IMR-90 (cell line): ENCODE data around the gene WEE2. TPM values are rescaled to one million over a fixed set of nuclear protein-coding genes. Genes with fewer than 3 reads are reported as not detected.
A peak's percentile ranks its signal among the peaks of the same experiment; 100 is the strongest.

Experiments used
- ATAC-seq: fragments of 200-7000 bp; cut with Tn5 transposase; 2 replicates; pipeline ENCODE4 v1.9.1; 2020; ENCODE audit warnings: low read depth, mild to moderate bottlenecking, moderate library complexity
- BruUV-seq: library from RNA; stranded (reverse); fragments of 400-500 nt; replicated peaks from 2 replicates; lab custom pipeline; 2021; lab: Mats Ljungman, UMichigan
- CTCF ChIA-PET: fragments of 300-600 bp; formaldehyde crosslinking; extraction: SDS; loops from one replicate; lab custom pipeline; 2021; ENCODE audit warnings: antibody characterized with exemption; lab: Yijun Ruan, JAX
- POLR2A ChIA-PET: fragments of 300-600 bp; sonication (Branson Sonifier 250); formaldehyde crosslinking; loops from one replicate; lab custom pipeline; 2022; ENCODE audit warnings: antibody characterized with exemption; ENCODE audit not compliant: unreplicated experiment; lab: Charles Lee
- DNase-seq: peaks from one replicate; pipeline ENCODE4 v3.0.0; 2013
- H2AFZ ChIP-seq: replicated peaks from 2 replicates; pipeline ENCODE3; 2013; ENCODE audit warnings: low read length, mild to moderate bottlenecking; ENCODE audit not compliant: poor library complexity
- H2AK5ac ChIP-seq: 2 replicates; pipeline ENCODE4 v1.6.1; 2013; ENCODE audit warnings: low read depth, low read length, inconsistent platforms
- H2AK9ac ChIP-seq: replicated peaks from 2 replicates; pipeline ENCODE3; 2013; ENCODE audit warnings: mild to moderate bottlenecking, low read depth, low read length, moderate library complexity; ENCODE audit not compliant: poor library complexity
- H2BK120ac ChIP-seq: 2 replicates; pipeline ENCODE4 v1.6.1; 2013; ENCODE audit warnings: low read depth, low read length, inconsistent platforms
- H2BK15ac ChIP-seq: 3 replicates; pipeline ENCODE4 v1.6.1; 2013; ENCODE audit warnings: low read depth, low read length, inconsistent platforms
- H2BK20ac ChIP-seq: 2 replicates; pipeline ENCODE4 v1.6.1; 2013; ENCODE audit warnings: low read depth, mild to moderate bottlenecking, inconsistent platforms, low read length, moderate library complexity
- H2BK5ac ChIP-seq: 2 replicates; pipeline ENCODE4 v1.6.1; 2013; ENCODE audit warnings: mild to moderate bottlenecking, low read depth, low read length, inconsistent platforms; ENCODE audit not compliant: poor library complexity, severe bottlenecking
- H3K14ac ChIP-seq: replicated peaks from 2 replicates; pipeline ENCODE4 v1.6.1; 2013; ENCODE audit warnings: low read depth, low read length, inconsistent platforms
- H3K18ac ChIP-seq: 2 replicates; pipeline ENCODE4 v1.6.1; 2013; ENCODE audit warnings: low read depth, low read length, control low read depth
- H3K23ac ChIP-seq: 2 replicates; pipeline ENCODE4 v1.6.1; 2013; ENCODE audit warnings: low read depth, low read length, inconsistent platforms
- H3K27ac ChIP-seq: 2 replicates; pipeline ENCODE4 v1.5.1; 2013; ENCODE audit warnings: mild to moderate bottlenecking, control low read depth, low read length; ENCODE audit not compliant: insufficient read depth
- H3K27me3 ChIP-seq: 2 replicates; pipeline ENCODE4 v1.6.1; 2013; ENCODE audit warnings: low read length; ENCODE audit not compliant: control insufficient read depth, insufficient read depth
- H3K36me3 ChIP-seq: 2 replicates; pipeline ENCODE4 v1.6.1; 2013; ENCODE audit warnings: low read length, mixed read lengths; ENCODE audit not compliant: control insufficient read depth, insufficient read depth
- H3K4ac ChIP-seq: 2 replicates; pipeline ENCODE4 v1.6.1; 2013; ENCODE audit warnings: low read depth, low read length, inconsistent platforms
- H3K4me1 ChIP-seq: 2 replicates; pipeline ENCODE4 v1.6.1; 2013; ENCODE audit warnings: low read length, mixed read lengths; ENCODE audit not compliant: control insufficient read depth, insufficient read depth
- H3K4me2 ChIP-seq: 2 replicates; pipeline ENCODE4 v1.6.1; 2013; ENCODE audit warnings: low read depth, mild to moderate bottlenecking, control low read depth, low read length, moderate library complexity
- H3K4me3 ChIP-seq: 2 replicates; pipeline ENCODE4 v1.5.1; 2013; ENCODE audit warnings: low read depth, mild to moderate bottlenecking, control low read depth, low read length, moderate library complexity; ENCODE audit not compliant: insufficient read depth
- H3K56ac ChIP-seq: 2 replicates; pipeline ENCODE4 v1.6.1; 2013; ENCODE audit warnings: low read length, inconsistent platforms; ENCODE audit not compliant: insufficient read depth; ENCODE audit errors: extremely low read depth
- H3K79me1 ChIP-seq, 2 experiments: 2 replicates each; pipeline ENCODE4 v1.6.1; 2013; ENCODE audit warnings: low read length in 2 of 2, inconsistent platforms in 1 of 2, low read depth in 1 of 2
- H3K9ac ChIP-seq: 2 replicates; pipeline ENCODE4 v1.6.1; 2013; ENCODE audit warnings: low read depth, low read length, control low read depth
- H3K9me1 ChIP-seq: 2 replicates; pipeline ENCODE4 v1.6.1; 2013; ENCODE audit warnings: low read length, inconsistent platforms; ENCODE audit not compliant: insufficient read depth
- H3K9me3 ChIP-seq: 2 replicates; pipeline ENCODE4 v1.6.1; 2013; ENCODE audit warnings: low read length; ENCODE audit not compliant: control insufficient read depth, insufficient read depth
- H4K20me1 ChIP-seq: 2 replicates; pipeline ENCODE4 v1.6.1; 2013; ENCODE audit warnings: low read length, inconsistent platforms; ENCODE audit not compliant: insufficient read depth
- H4K5ac ChIP-seq: 2 replicates; pipeline ENCODE4 v1.6.1; 2013; ENCODE audit warnings: mild to moderate bottlenecking, low read depth, low read length, control low read depth
- H4K8ac ChIP-seq, 2 experiments: 2 replicates each; pipeline ENCODE4 v1.6.1; 2013; ENCODE audit warnings: low read depth in 2 of 2, low read length in 2 of 2, control low read depth in 1 of 2, inconsistent platforms in 1 of 2
- H4K91ac ChIP-seq: 2 replicates; pipeline ENCODE4 v1.6.1; 2013; ENCODE audit warnings: low read depth, low read length, inconsistent platforms; ENCODE audit not compliant: insufficient read depth
- CEBPB ChIP-seq: IDR thresholded peaks from 2 replicates; pipeline ENCODE4 v1.6.1; 2012; ENCODE audit warnings: low read depth, low read length, improper control_type of control experiment
- MXI1 ChIP-seq: IDR thresholded peaks from 2 replicates; pipeline ENCODE4 v1.6.1; 2012; ENCODE audit warnings: low read depth, mild to moderate bottlenecking, low read length, moderate library complexity, borderline replicate concordance
- WGBS, 2 experiments: methylation state at CpG; one replicate each; pipeline versions ENCODE4 v1.1.5 to v1.1.7; 2013; ENCODE audit warnings: missing lambda C conversion rate in 2 of 2; ENCODE audit not compliant: insufficient read length in 1 of 2; ENCODE audit errors: extremely low coverage in 2 of 2; 5-methylcytosine and 5-hydroxymethylcytosine counted together
- dilution Hi-C: fragments of 300-500 bp; cut with HindIII; formaldehyde crosslinking; loops from one replicate; pipeline ENCODE4 v1.14.3; 2018; ENCODE audit warnings: low sequenced_read_pairs; ENCODE audit not compliant: unreplicated experiment
- in situ Hi-C: fragments of 300-500 bp; cut with MboI; formaldehyde crosslinking; loops from 3 replicates; pipeline ENCODE4 v1.14.3; 2019; ENCODE audit warnings: low sequenced_read_pairs, inconsistent platforms, mixed read lengths
- intact Hi-C: fragments of 100-400 bp; cut with micrococcal nuclease; formaldehyde crosslinking; loops from 2 replicates; pipeline ENCODE4 v1.10.0; 2022
- polyA plus RNA-seq, 3 experiments: library from polyadenylated mRNA; depleted of rRNA; stranded (reverse); fragments of >200 nt; gene quantifications; 2 replicates each; pipeline ENCODE4 v1.2.3, GENCODE V29; 2012; ENCODE audit warnings: low replicate concordance in 1 of 3
- total RNA-seq: library from RNA; depleted of rRNA; stranded (reverse); fragments of >200 nt; gene quantifications from 2 replicates; pipeline ENCODE4 v1.2.3, GENCODE V29; 2012

Gene WEE2
- total and polyA plus RNA-seq, 2 of the 4 experiments (the other 2 are of a cell fraction) = not detected

DNA sequence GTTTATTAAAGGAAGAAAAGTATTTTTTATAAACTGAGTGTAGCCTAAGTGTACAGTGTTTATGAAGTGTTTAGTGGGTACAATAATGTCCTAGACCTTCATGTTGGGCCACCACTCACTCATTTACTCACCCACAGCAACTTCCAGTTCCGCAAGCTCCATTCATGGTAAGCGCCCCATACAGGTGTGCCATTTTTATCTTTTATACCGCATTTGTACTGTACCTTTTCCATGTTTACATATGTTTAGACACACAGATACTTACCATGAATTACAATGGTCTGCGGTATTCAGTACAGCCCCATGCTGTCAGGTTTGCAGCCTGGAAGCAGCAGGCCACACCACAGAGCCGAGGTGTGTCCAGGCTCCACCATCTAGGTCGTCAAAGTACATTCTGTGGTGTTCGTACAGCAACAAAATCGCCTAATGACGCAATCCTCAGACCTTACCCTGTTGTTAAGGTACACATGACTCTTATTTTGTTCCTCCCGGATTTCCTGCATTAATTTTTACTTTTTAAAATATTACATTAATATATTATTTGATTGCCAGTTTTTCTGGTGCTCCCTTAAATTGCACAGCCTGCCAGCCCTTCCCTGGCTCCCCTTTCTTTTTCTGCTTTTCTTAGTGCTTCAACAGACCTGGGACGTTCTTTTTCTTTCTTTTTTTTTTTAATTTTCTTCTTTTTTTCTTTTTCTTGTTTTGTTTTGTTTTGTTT is 29.1 kb downstream of the WEE2 start:
- peak overlapping the region; percentile 7 for H2BK5ac ChIP-seq
- no peak overlapping the region for H2AK5ac ChIP-seq
- WGBS, 2 experiments = 90% methylated on average over 2 of the region's 11 CpGs; no CpG with 5 or more reads in 1 of the 2 experiments
- peak overlapping the region; percentile 48 for H3K4me2 ChIP-seq
- peak overlapping the region; percentile 10; the same call in 1 of the 2 replicates for H4K91ac ChIP-seq
- H3K9ac ChIP-seq = peak overlapping the region; percentile 60
- H2AFZ ChIP-seq = peak overlapping the region; percentile 88
- ChIA-PET CTCF (interaction anchor here (0.6 to 2.4 kb wide), 8 partner anchors 11 to 1069 kb away, joined by 3 to 7 read pairs (median 4); no protein-coding TSS in a partner anchor), POLR2A (interaction anchor here (1.6 kb wide), 1 partner anchor 20 kb away, joined by 3 read pairs; no protein-coding TSS in a partner anchor)
- dilution Hi-C loops (no loop called here), in situ Hi-C loops (no loop called here), intact Hi-C loops (loop anchor here (5.0 to 10.0 kb wide), 2 partner anchors 85 to 202 kb away; no protein-coding TSS in a partner anchor)
- H3K56ac ChIP-seq = no peak overlapping the region
- peak overlapping the region; percentile 85 for H3K4ac ChIP-seq
- peak overlapping the region; percentile 53 for H3K4me3 ChIP-seq
- H3K9me3 ChIP-seq = no peaks in the 10 kb centered on the region
- H4K8ac ChIP-seq = peak overlapping the region; percentile 91 to 95
- H4K5ac ChIP-seq = peak overlapping the region; percentile 98
- DNase-seq = no peak
- H3K14ac ChIP-seq = peak overlapping the region; percentile 58
- peaks cover 6% of the 10 kb centered on the region; the same call in 1 of the 2 replicates for H3K9me1 ChIP-seq
- no peak overlapping the region for H2AK9ac ChIP-seq
- H3K36me3 ChIP-seq = peaks cover 11% of the 10 kb centered on the region; the same call in 1 of the 2 replicates
- BruUV-seq = no TSS peak
- no peak overlapping the region for H2BK20ac ChIP-seq
- H3K27ac ChIP-seq = peak overlapping the region; percentile 38
- H3K79me1 ChIP-seq = peaks cover 13 to 20% of the 10 kb centered on the region in 2 experiments; a peak in 3 of 4 replicates
- no peak overlapping the region for H3K23ac ChIP-seq
- no peak overlapping the region for H2BK15ac ChIP-seq
- H4K20me1 ChIP-seq = no peaks in the 10 kb centered on the region
- ATAC-seq = no peak
- H3K4me1 ChIP-seq = no peaks in the 10 kb centered on the region; the same call in 1 of the 2 replicates
- H3K18ac ChIP-seq = no peak overlapping the region
- H2BK120ac ChIP-seq = peak overlapping the region; percentile 47; the same call in 1 of the 2 replicates
- TF ChIP-seq MXI1 = no peak
- TF ChIP-seq CEBPB = peak; percentile 79
- no peaks in the 10 kb centered on the region for H3K27me3 ChIP-seq
